ENCODE results near the gene GPR148.

DNA sequence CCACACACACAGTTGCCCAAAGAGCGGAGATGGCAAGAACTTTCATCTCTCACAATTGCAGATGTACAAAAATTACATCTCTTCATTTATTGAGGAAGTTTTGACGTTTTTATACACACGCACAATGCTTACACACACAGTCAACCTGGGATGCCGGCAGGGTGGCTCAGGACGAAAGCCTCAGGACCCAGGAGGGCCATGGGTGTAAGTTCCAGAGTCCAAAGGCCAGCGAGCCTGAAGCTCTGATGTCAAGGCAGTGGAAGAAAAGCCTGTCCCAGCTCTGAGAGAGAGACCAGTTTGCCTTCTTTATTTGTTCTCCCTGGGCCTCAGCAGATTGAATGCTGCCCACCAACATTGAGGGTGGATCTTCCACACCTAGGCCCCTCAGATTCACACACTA lies 36.6 kb downstream of the GPR148 start:
- TF ChIP-seq, protein P1, sequence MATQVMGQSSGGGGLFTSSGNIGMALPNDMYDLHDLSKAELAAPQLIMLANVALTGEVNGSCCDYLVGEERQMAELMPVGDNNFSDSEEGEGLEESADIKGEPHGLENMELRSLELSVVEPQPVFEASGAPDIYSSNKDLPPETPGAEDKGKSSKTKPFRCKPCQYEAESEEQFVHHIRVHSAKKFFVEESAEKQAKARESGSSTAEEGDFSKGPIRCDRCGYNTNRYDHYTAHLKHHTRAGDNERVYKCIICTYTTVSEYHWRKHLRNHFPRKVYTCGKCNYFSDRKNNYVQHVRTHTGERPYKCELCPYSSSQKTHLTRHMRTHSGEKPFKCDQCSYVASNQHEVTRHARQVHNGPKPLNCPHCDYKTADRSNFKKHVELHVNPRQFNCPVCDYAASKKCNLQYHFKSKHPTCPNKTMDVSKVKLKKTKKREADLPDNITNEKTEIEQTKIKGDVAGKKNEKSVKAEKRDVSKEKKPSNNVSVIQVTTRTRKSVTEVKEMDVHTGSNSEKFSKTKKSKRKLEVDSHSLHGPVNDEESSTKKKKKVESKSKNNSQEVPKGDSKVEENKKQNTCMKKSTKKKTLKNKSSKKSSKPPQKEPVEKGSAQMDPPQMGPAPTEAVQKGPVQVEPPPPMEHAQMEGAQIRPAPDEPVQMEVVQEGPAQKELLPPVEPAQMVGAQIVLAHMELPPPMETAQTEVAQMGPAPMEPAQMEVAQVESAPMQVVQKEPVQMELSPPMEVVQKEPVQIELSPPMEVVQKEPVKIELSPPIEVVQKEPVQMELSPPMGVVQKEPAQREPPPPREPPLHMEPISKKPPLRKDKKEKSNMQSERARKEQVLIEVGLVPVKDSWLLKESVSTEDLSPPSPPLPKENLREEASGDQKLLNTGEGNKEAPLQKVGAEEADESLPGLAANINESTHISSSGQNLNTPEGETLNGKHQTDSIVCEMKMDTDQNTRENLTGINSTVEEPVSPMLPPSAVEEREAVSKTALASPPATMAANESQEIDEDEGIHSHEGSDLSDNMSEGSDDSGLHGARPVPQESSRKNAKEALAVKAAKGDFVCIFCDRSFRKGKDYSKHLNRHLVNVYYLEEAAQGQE (IDR thresholded peaks at IDR 0.05; ENCODE audit: insufficient replicate concordance, low read depth), result no peak
- no peak for TF ChIP-seq CTCF (IDR thresholded peaks at IDR 0.05; ENCODE audit: insufficient read depth, low read length)

All from HL-60 (cell line).